GM19438 (cell line): ENCODE data around the gene EXOC6B.

ENCODE experiments used
- ATAC-seq: cut with Tn5 transposase; IDR thresholded peaks from one replicate; pipeline ENCODE4 v1.9.1; 2021; ENCODE audit warnings: low read depth; ENCODE audit not compliant: unreplicated experiment

The EXOC6B gene

GRCh38 chr2:72132981-72133720, 692.7 kb downstream of the EXOC6B start:
- ATAC-seq, result no peak

GRCh38 chr2:72131916-72132841, 693.7 kb downstream of the EXOC6B start:
- no peak for ATAC-seq

GRCh38 chr2:72131371-72131891, 694.4 kb downstream of the EXOC6B start:
- no peak for ATAC-seq

- ATAC-seq, result no peak
Measured at GRCh38 chr2:72130659-72131360, 695.0 kb downstream of the EXOC6B start.

- ATAC-seq, result no peak
Measured at GRCh38 chr2:72129681-72130340, 696.0 kb downstream of the EXOC6B start.

- ATAC-seq, result no peak
Measured at GRCh38 chr2:72128843-72129227, 697.0 kb downstream of the EXOC6B start.

- no peak for ATAC-seq
Measured at GRCh38 chr2:72128059-72128842, 697.6 kb downstream of the EXOC6B start.

GRCh38 chr2:72127401-72128058, 698.3 kb downstream of the EXOC6B start:
- ATAC-seq, result no peak

- ATAC-seq, result no peak
Measured at GRCh38 chr2:72126186-72127100, 699.4 kb downstream of the EXOC6B start.
